ENCODE data around the gene CTIF.

DNA sequence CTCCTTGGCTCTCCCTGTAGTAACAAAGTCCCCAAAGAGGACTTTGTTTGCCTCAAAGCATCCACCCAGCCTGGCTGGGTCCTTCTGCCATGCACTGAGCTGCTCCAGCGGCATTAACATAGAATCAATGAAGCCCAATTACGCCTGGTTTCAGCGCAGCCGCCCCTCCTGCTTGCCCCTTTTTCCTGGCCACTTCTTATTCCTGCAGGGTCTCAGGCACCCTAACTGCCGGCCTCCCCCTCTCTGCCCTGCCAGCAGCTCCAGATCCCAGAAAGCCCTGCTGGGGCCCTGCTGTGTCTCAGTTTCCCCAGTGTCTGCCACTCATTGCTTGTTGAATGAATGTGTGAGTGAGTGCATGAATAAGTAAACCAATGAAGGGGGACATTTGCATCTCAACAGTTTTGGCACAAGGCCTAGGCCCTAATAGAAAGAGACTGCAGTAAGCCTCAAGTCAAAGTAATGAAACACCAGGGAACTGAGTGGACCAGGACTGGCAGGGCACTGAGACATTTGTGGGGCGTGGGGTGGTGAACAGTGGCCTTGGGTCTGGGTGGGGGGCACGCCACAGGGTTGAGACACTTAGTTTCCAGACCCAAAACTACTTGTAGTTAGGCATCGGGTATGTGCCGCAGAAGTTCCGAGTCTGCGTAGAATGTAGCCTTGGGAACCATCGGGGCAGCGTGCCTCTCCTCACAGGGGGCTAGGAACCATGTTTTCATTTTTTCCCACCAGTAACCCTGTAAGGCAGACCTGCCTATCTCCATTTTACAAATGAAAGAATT lies 351.3 kb downstream of the CTIF start:
- TF ChIP-seq, protein P1, sequence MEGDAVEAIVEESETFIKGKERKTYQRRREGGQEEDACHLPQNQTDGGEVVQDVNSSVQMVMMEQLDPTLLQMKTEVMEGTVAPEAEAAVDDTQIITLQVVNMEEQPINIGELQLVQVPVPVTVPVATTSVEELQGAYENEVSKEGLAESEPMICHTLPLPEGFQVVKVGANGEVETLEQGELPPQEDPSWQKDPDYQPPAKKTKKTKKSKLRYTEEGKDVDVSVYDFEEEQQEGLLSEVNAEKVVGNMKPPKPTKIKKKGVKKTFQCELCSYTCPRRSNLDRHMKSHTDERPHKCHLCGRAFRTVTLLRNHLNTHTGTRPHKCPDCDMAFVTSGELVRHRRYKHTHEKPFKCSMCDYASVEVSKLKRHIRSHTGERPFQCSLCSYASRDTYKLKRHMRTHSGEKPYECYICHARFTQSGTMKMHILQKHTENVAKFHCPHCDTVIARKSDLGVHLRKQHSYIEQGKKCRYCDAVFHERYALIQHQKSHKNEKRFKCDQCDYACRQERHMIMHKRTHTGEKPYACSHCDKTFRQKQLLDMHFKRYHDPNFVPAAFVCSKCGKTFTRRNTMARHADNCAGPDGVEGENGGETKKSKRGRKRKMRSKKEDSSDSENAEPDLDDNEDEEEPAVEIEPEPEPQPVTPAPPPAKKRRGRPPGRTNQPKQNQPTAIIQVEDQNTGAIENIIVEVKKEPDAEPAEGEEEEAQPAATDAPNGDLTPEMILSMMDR (IDR thresholded peaks at IDR 0.05), result no peak
- no peak for TF ChIP-seq POLR2A (IDR thresholded peaks at IDR 0.05)
